Measurements from ENCODE around the gene TECR. TPM values are rescaled to one million over a fixed set of nuclear protein-coding genes. Genes with fewer than 3 reads are reported as not detected.

The TECR gene
- total and polyA plus RNA-seq, 2 of the 4 experiments (the other 2 are of a cell fraction), result 46.2 to 81.2 TPM

- Histone ChIP-seq H3K9ac (ENCODE audit: low read depth, low read length) (peak within 1 kb of the TSS; percentile 79), H4K91ac (ENCODE audit: insufficient read depth, low read depth, low read length) (peak within 1 kb of the TSS; percentile 94), H3K23ac (ENCODE audit: low read depth, low read length) (0 out of 2 replicates have a peak within 1 kb of the TSS, but pooled peaks have one; percentile 46), H2BK20ac (ENCODE audit: low read depth, low read length) (no peak within 1 kb of the TSS), H3K9me1 (ENCODE audit: insufficient read depth, low read length) (0 out of 2 replicates have a peak, but pooled peaks cover 5% of the 10 kb centered on the region), H3K79me1 (ENCODE audit: low read depth in 1 of 2, low read length in 2 of 2) (peaks cover 16 to 31% of the 10 kb centered on the region in 2 experiments), H3K9me3 (ENCODE audit: control insufficient read depth, insufficient read depth, low read length) (no peaks in the 10 kb centered on the region), H2AK5ac (ENCODE audit: low read depth, low read length) (peak within 1 kb of the TSS; percentile 88), H2AK9ac (replicated peaks; ENCODE audit: low read depth, low read length, poor library complexity) (peak within 1 kb of the TSS; percentile 99), H3K36me3 (ENCODE audit: control insufficient read depth, insufficient read depth, low read length) (peaks cover 6% of the 10 kb centered on the region), H4K8ac (ENCODE audit: low read depth in 2 of 2, low read length in 2 of 2) (peak within 1 kb of the TSS; percentile 97 to 99), H3K14ac (replicated peaks; ENCODE audit: low read depth, low read length) (peak within 1 kb of the TSS; percentile 90), H3K27me3 (ENCODE audit: control insufficient read depth, insufficient read depth, low read length) (no peaks in the 10 kb centered on the region), H3K4me3 (ENCODE audit: insufficient read depth, low read depth, low read length) (peak within 1 kb of the TSS; percentile 79), H3K18ac (ENCODE audit: low read depth, low read length) (no peak within 1 kb of the TSS; the same call in 1 of the 2 replicates), H3K27ac (ENCODE audit: insufficient read depth, low read length) (peak within 1 kb of the TSS; percentile 87), H3K56ac (ENCODE audit: extremely low read depth, insufficient read depth, low read length) (peak within 1 kb of the TSS; percentile 43; the same call in 1 of the 2 replicates), H3K4ac (ENCODE audit: low read depth, low read length) (peak within 1 kb of the TSS; percentile 74), H3K4me1 (ENCODE audit: control insufficient read depth, insufficient read depth, low read length) (peaks cover 3% of the 10 kb centered on the region; the same call in 1 of the 2 replicates), H2BK5ac (ENCODE audit: low read depth, low read length, poor library complexity, severe bottlenecking) (peak within 1 kb of the TSS; percentile 87), H2BK120ac (ENCODE audit: low read depth, low read length) (peak within 1 kb of the TSS; percentile 28; the same call in 1 of the 2 replicates), H4K20me1 (ENCODE audit: insufficient read depth, low read length) (peaks cover 4% of the 10 kb centered on the region; the same call in 1 of the 2 replicates), H4K5ac (ENCODE audit: low read depth, low read length) (peak within 1 kb of the TSS; percentile 94), H3K4me2 (ENCODE audit: low read depth, low read length) (peak within 1 kb of the TSS; percentile 72), H2AFZ (replicated peaks; ENCODE audit: low read length, poor library complexity) (peak within 1 kb of the TSS; percentile 100), H2BK15ac (ENCODE audit: low read depth, low read length) (no peak within 1 kb of the TSS)
- POLR2A ChIA-PET (ENCODE audit: unreplicated experiment), result no interaction called here
- TSS peak; percentile 51 for BruUV-seq (replicated peaks)
- DNase-seq, result peak; percentile 95
- 1% methylated on average over 19 of the region's 40 CpGs; no CpG with 5 or more reads in 1 of the 2 experiments for WGBS, 2 experiments (ENCODE audit: extremely low coverage in 2 of 2, insufficient read length in 1 of 2)
- peak; percentile 94 for ATAC-seq (ENCODE audit: low read depth)
- CTCF ChIA-PET, result interaction anchor here (0.6 to 0.7 kb wide), 3 partner anchors 10 to 115 kb away, joined by 3 to 4 read pairs (median 3); no protein-coding TSS in a partner anchor
- in situ Hi-C loops (cut with MboI; ENCODE audit: low sequenced_read_pairs), result loop anchor here (5.0 to 25.0 kb wide), 2 partner anchors 115 to 865 kb away; partner anchors contain the start of gene WIZ
- dilution Hi-C loops (cut with HindIII; ENCODE audit: low sequenced_read_pairs, unreplicated experiment), result no loop called here
- intact Hi-C loops (cut with micrococcal nuclease), result no loop called here
- TF ChIP-seq RAD21 (IDR thresholded peaks at IDR 0.05; ENCODE audit: low read length), result peak; percentile 22; the same call in 1 of the 2 replicates
- peak; percentile 19; the same call in 1 of the 2 replicates for TF ChIP-seq USF2 (IDR thresholded peaks at IDR 0.05; ENCODE audit: low read depth, low read length)
- TF ChIP-seq FOS (IDR thresholded peaks at IDR 0.05; ENCODE audit: low read depth, low read length), result no peak
- TF ChIP-seq ELK1 (IDR thresholded peaks at IDR 0.05; ENCODE audit: borderline replicate concordance, low read depth, low read length), result no peak
- TF ChIP-seq RFX5 (IDR thresholded peaks at IDR 0.05; ENCODE audit: low read depth, low read length), result no peak
- TF ChIP-seq BHLHE40 (IDR thresholded peaks at IDR 0.05; ENCODE audit: low read depth, low read length), result peak; percentile 26; the same call in 1 of the 2 replicates
- TF ChIP-seq MAFK (IDR thresholded peaks at IDR 0.05; ENCODE audit: low read depth, low read length), result no peak
- TF ChIP-seq MAZ (IDR thresholded peaks at IDR 0.05; ENCODE audit: borderline replicate concordance, low read depth, low read length), result 0 out of 2 replicates have a peak, but pooled peaks have one; percentile 50
- TF ChIP-seq CTCF (conservative IDR thresholded peaks at IDR 0.05; ENCODE audit: low read depth, low read length), result peak; percentile 85
- TF ChIP-seq SMC3 (IDR thresholded peaks at IDR 0.05; ENCODE audit: low read depth, low read length), result peak; percentile 28; the same call in 1 of the 2 replicates
- TF ChIP-seq POLR2A (IDR thresholded peaks at IDR 0.05; ENCODE audit: low read depth, low read length), result 0 out of 2 replicates have a peak, but pooled peaks have one; percentile 31
- no peak for TF ChIP-seq CHD1 (IDR thresholded peaks at IDR 0.05; ENCODE audit: low read depth, low read length)
These were observed 42.5 kb downstream of the TECR start, which contains the start of gene NDUFB7 for GRCh38 chr19:14571695-14572490. TSS of gene NDUFB7 (minus strand) at chr19:14572066. CDS start at chr19:14572000, 66 bp downstream.

Data from IMR-90 (cell line).